Ishikawa (cell line): ENCODE data around the gene DYNC1H1.

Source experiments
- CEBPB ChIP-seq: IDR thresholded peaks from 2 replicates; pipeline ENCODE4 v1.6.1; 2012
- CREB1 ChIP-seq: IDR thresholded peaks from 2 replicates; pipeline ENCODE4 v1.6.1; 2012; ENCODE audit warnings: low read depth
- EGR1 ChIP-seq: IDR thresholded peaks from 2 replicates; pipeline ENCODE4 v1.6.1; 2012
- EP300 ChIP-seq: IDR thresholded peaks from 2 replicates; pipeline ENCODE4 v1.6.1; 2012; ENCODE audit warnings: borderline replicate concordance
- FOXM1 ChIP-seq: IDR thresholded peaks from 2 replicates; pipeline ENCODE4 v1.6.1; 2012; ENCODE audit warnings: low read depth, borderline replicate concordance
- NFIC ChIP-seq: IDR thresholded peaks from 2 replicates; pipeline ENCODE4 v1.6.1; 2012
- RAD21 ChIP-seq: IDR thresholded peaks from 2 replicates; pipeline ENCODE4 v1.6.1; 2012; ENCODE audit warnings: low read depth
- REST ChIP-seq: IDR thresholded peaks from 2 replicates; pipeline ENCODE4 v1.6.1; 2012; ENCODE audit warnings: low read depth, mild to moderate bottlenecking
- TAF1 ChIP-seq: IDR thresholded peaks from 2 replicates; pipeline ENCODE4 v1.6.1; 2012; ENCODE audit warnings: low read depth, mild to moderate bottlenecking
- TCF12 ChIP-seq: IDR thresholded peaks from 2 replicates; pipeline ENCODE4 v1.6.1; 2012; ENCODE audit warnings: low read depth
- TEAD4 ChIP-seq: IDR thresholded peaks from 2 replicates; pipeline ENCODE4 v1.6.1; 2012
- YY1 ChIP-seq: IDR thresholded peaks from 2 replicates; pipeline ENCODE4 v1.6.1; 2012; ENCODE audit warnings: low read depth
- ZBTB7A ChIP-seq: IDR thresholded peaks from 2 replicates; pipeline ENCODE4 v1.6.1; 2012; ENCODE audit warnings: low read depth
- TF ChIP-seq, protein P1 (sequence below): IDR thresholded peaks from 2 replicates; pipeline ENCODE4 v1.6.1; 2012
- TF ChIP-seq, protein P2 (sequence below): IDR thresholded peaks from 2 replicates; pipeline ENCODE4 v1.6.1; 2012

Gene DYNC1H1

DNA sequence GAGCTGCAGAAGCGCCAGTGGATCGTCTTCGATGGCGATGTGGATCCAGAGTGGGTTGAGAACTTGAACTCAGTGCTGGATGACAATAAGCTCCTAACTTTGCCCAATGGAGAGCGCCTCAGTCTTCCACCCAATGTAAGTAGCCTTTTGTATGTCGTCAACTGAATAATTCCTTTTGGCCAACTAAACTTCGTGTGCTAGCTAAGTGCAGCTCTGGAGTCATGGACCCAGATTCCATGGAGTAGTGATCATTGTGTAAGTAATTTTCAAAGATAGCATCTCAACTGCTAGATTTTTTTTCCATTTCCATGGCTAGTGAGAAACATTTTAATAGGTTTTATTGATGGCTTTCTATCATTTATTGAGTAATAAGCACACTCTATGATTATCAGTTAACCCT is 48.0 kb downstream of the DYNC1H1 start:
- no peak for TF ChIP-seq TAF1
- no peak for TF ChIP-seq EGR1
- TF ChIP-seq NFIC, result no peak
- no peak for TF ChIP-seq CEBPB
- TF ChIP-seq YY1, result no peak
- TF ChIP-seq, protein P1, sequence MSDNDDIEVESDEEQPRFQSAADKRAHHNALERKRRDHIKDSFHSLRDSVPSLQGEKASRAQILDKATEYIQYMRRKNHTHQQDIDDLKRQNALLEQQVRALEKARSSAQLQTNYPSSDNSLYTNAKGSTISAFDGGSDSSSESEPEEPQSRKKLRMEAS, result no peak

GRCh38 chr14:102013669-102014200 is 49.4 kb downstream of the DYNC1H1 start:
- no peak for TF ChIP-seq TEAD4
- TF ChIP-seq EP300, result no peak
- TF ChIP-seq, protein P1, result no peak
- TF ChIP-seq FOXM1, result no peak
- no peak for TF ChIP-seq CEBPB
- no peak for TF ChIP-seq TAF1
- TF ChIP-seq EGR1, result no peak
- TF ChIP-seq, protein P2, sequence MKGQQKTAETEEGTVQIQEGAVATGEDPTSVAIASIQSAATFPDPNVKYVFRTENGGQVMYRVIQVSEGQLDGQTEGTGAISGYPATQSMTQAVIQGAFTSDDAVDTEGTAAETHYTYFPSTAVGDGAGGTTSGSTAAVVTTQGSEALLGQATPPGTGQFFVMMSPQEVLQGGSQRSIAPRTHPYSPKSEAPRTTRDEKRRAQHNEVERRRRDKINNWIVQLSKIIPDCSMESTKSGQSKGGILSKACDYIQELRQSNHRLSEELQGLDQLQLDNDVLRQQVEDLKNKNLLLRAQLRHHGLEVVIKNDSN, result no peak
- TF ChIP-seq ZBTB7A, result no peak
- TF ChIP-seq TCF12, result no peak
- TF ChIP-seq RAD21, result no peak
- no peak for TF ChIP-seq REST
- no peak for TF ChIP-seq YY1
- no peak for TF ChIP-seq CREB1
- TF ChIP-seq NFIC, result no peak

DNA sequence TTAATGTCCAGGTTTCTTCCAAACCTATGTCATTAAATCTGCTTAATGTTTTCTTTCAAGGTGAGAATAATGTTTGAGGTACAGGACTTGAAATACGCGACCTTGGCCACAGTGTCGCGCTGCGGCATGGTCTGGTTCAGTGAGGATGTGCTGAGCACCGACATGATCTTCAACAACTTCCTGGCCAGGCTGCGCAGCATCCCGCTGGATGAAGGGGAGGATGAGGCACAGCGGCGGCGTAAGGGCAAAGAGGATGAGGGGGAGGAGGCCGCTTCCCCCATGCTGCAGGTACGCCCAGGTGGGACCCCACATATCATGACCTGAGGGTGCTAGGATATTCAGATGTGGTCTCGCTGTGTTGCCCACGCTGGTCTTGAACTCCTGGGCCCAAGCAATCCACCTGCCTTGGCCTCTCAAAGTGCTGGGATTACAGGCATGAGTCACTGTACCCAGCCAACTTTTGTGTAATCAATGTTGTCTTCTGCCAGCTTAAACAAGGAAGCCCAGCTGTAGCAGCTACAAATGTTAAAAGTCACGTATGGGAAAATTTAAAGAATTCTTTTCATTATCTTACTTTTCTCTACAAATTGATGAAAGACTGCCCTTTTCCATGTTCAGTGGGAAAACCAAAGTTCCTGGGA is 50.8 kb downstream of the DYNC1H1 start:
- TF ChIP-seq ZBTB7A (no peak), YY1 (no peak), FOXM1 (no peak), CREB1 (no peak), RAD21 (no peak), REST (no peak), TCF12 (no peak)
- TF ChIP-seq, protein P1, result no peak

GRCh38 chr14:102015771-102016170 is 51.4 kb downstream of the DYNC1H1 start:
- TF ChIP-seq RAD21 (no peak), REST (no peak), TCF12 (no peak), EP300 (no peak), ZBTB7A (no peak), TEAD4 (no peak), CEBPB (no peak), NFIC (no peak), EGR1 (no peak), TAF1 (no peak), FOXM1 (no peak), CREB1 (no peak), YY1 (no peak)
- TF ChIP-seq, protein P1, result no peak
- TF ChIP-seq, protein P2, result no peak
